A673 (cell line): ENCODE results near the gene IFT57. TPM values are rescaled to one million over a fixed set of nuclear protein-coding genes. Genes with fewer than 3 reads are reported as not detected.

Source experiments
- BruUV-seq: library from RNA; stranded (reverse); fragments of 400-500 nt; replicated peaks from 2 replicates; lab custom pipeline; 2021; lab: Mats Ljungman, UMichigan
- CTCF ChIA-PET: fragments of 300-600 bp; sonication (Branson Sonifier 250); formaldehyde crosslinking; loops from one replicate; lab custom pipeline; 2022; ENCODE audit warnings: antibody characterized with exemption; lab: Charles Lee
- POLR2A ChIA-PET: fragments of 300-600 bp; sonication (Branson Sonifier 250); formaldehyde crosslinking; loops from one replicate; lab custom pipeline; 2022; ENCODE audit warnings: antibody characterized with exemption; ENCODE audit not compliant: low non-redundant PET; lab: Charles Lee
- DNase-seq: peaks from one replicate; pipeline ENCODE4 v3.0.0-alpha.2; 2015; ENCODE audit warnings: low spot score
- H3K27ac ChIP-seq: fragments of 200-600 bp; sonication (generic); 2 replicates; pipeline ENCODE4 v1.5.1; 2016; ENCODE audit warnings: mixed run types, low read depth, mild to moderate bottlenecking, mixed read lengths, antibody characterized with exemption, low read length; ENCODE audit not compliant: poor library complexity, severe bottlenecking
- H3K27me3 ChIP-seq: fragments of 200-600 bp; sonication (generic); replicated peaks from 2 replicates; pipeline ENCODE4 v1.6.1; 2017; ENCODE audit warnings: mixed run types, low read depth, mild to moderate bottlenecking, mixed read lengths, antibody characterized with exemption, low read length; ENCODE audit not compliant: insufficient read depth, poor library complexity
- H3K36me3 ChIP-seq: fragments of 200-600 bp; sonication (generic); 2 replicates; pipeline ENCODE4 v1.6.1; 2016; ENCODE audit warnings: mixed run types, mild to moderate bottlenecking, mixed read lengths, antibody characterized with exemption, low read length; ENCODE audit not compliant: insufficient read depth, poor library complexity, severe bottlenecking
- H3K4me1 ChIP-seq: fragments of 200-600 bp; sonication (generic); 2 replicates; pipeline ENCODE4 v1.6.1; 2017; ENCODE audit warnings: mixed run types, mild to moderate bottlenecking, mixed read lengths, antibody characterized with exemption, low read length; ENCODE audit not compliant: insufficient read depth, poor library complexity, severe bottlenecking
- H3K4me3 ChIP-seq: fragments of 200-600 bp; sonication (generic); 2 replicates; pipeline ENCODE4 v1.5.1; 2016; ENCODE audit warnings: low read depth, mixed run types, mild to moderate bottlenecking, mixed read lengths, low read length; ENCODE audit not compliant: poor library complexity, severe bottlenecking
- H3K9me3 ChIP-seq: fragments of 200-600 bp; sonication (generic); 2 replicates; pipeline ENCODE4 v1.6.1; 2016; ENCODE audit warnings: mixed run types, low read depth, mild to moderate bottlenecking, mixed read lengths, antibody characterized with exemption, low read length; ENCODE audit not compliant: poor library complexity, severe bottlenecking
- EZH2 ChIP-seq: fragments of 200-600 bp; sonication (generic); IDR thresholded peaks from 2 replicates; pipeline ENCODE4 v1.6.1; 2017; ENCODE audit warnings: borderline replicate concordance, low read depth, mild to moderate bottlenecking, mixed read lengths, antibody characterized with exemption, low read length; ENCODE audit not compliant: poor library complexity, severe bottlenecking
- intact Hi-C: fragments of 100-400 bp; cut with micrococcal nuclease; formaldehyde crosslinking; loops from one replicate; pipeline ENCODE4 v1.10.0; 2022; ENCODE audit not compliant: unreplicated experiment
- total RNA-seq: library from RNA; stranded (reverse); gene quantifications from 2 replicates; pipeline ENCODE4 v1.2.3, GENCODE V29; 2021
- TF ChIP-seq, protein P1 (sequence below): fragments of 300-800, 200-600 bp; sonication (generic); conservative IDR thresholded peaks from 2 replicates; pipeline ENCODE4 v1.5.1; 2017; ENCODE audit warnings: low read depth, mild to moderate bottlenecking, antibody characterized with exemption, low read length, moderate library complexity, mixed read lengths

The IFT57 gene
- total RNA-seq, 1 experiment from 2014 or later: 40.9 TPM

DNA sequence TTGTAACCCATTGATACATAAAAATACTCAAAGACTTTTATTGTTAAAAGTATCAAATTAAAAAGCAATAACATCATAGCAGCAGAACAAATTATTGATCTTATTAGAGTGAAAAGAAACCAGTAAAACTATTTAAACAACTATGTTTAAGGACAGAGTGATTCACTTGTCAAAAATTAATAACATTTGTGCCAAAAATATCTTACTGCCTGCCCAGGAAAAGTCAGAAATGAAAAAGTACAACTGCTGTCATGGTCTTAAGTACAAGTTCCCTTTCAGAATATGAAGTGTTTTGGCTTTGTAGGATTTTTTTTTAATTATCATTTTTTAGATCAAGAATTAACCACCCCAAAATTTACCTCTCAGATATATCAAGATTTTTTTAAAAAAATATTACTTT is 3.4 kb downstream of the IFT57 start:
- ChIA-PET POLR2A (no interaction called here), CTCF (no interaction called here)
- DNase-seq: no peak
- BruUV-seq: no TSS peak
- no peaks in the 10 kb centered on the region for H3K36me3 ChIP-seq
- H3K9me3 ChIP-seq: no peaks in the 10 kb centered on the region
- H3K27me3 ChIP-seq: no peaks in the 10 kb centered on the region
- TF ChIP-seq, protein P1, sequence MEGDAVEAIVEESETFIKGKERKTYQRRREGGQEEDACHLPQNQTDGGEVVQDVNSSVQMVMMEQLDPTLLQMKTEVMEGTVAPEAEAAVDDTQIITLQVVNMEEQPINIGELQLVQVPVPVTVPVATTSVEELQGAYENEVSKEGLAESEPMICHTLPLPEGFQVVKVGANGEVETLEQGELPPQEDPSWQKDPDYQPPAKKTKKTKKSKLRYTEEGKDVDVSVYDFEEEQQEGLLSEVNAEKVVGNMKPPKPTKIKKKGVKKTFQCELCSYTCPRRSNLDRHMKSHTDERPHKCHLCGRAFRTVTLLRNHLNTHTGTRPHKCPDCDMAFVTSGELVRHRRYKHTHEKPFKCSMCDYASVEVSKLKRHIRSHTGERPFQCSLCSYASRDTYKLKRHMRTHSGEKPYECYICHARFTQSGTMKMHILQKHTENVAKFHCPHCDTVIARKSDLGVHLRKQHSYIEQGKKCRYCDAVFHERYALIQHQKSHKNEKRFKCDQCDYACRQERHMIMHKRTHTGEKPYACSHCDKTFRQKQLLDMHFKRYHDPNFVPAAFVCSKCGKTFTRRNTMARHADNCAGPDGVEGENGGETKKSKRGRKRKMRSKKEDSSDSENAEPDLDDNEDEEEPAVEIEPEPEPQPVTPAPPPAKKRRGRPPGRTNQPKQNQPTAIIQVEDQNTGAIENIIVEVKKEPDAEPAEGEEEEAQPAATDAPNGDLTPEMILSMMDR: no peak
- TF ChIP-seq EZH2: no peak
- intact Hi-C loops: no loop called here
- H3K27ac ChIP-seq: no peak overlapping the region
- peaks cover 12% of the 10 kb centered on the region for H3K4me1 ChIP-seq
- H3K4me3 ChIP-seq: no peak overlapping the region

GRCh38 chr3:108215871-108216270 is 6.4 kb downstream of the IFT57 start:
- no peaks in the 10 kb centered on the region for H3K4me1 ChIP-seq
- ChIA-PET CTCF (no interaction called here), POLR2A (no interaction called here)
- H3K4me3 ChIP-seq: no peak overlapping the region
- H3K27ac ChIP-seq: no peak overlapping the region
- no peaks in the 10 kb centered on the region for H3K27me3 ChIP-seq
- no TSS peak for BruUV-seq
- DNase-seq: no peak
- peaks cover 7% of the 10 kb centered on the region for H3K36me3 ChIP-seq
- H3K9me3 ChIP-seq: no peaks in the 10 kb centered on the region
- intact Hi-C loops: no loop called here
- TF ChIP-seq EZH2: no peak
- TF ChIP-seq, protein P1: no peak

DNA sequence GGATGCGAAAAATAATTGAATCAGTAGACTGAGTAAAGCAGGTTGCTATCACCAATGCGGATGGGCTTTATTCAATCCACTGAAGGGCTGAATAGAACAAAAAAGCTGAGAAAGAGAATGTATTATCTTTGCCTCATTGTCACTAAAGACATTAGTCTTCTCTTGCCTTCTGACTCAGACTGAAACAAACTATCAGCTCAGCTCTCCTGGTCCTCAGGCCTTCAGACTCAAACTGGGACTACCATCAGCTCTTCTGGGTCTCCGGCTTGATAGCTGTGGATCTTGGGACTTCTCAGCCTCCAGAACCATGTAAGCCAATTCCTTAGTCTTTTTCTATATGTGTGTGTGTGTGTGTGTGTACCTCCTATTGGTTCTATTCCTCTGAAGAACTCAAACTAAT is 12.6 kb downstream of the IFT57 start:
- TF ChIP-seq, protein P1: no peak
- TF ChIP-seq EZH2: no peak
- POLR2A ChIA-PET: no interaction called here
- Histone ChIP-seq H3K36me3 (peaks cover 7% of the 10 kb centered on the region), H3K9me3 (no peaks in the 10 kb centered on the region), H3K27me3 (no peaks in the 10 kb centered on the region), H3K4me1 (no peaks in the 10 kb centered on the region), H3K4me3 (no peak overlapping the region), H3K27ac (no peak overlapping the region)
- CTCF ChIA-PET: no interaction called here
- no peak for DNase-seq
- no TSS peak for BruUV-seq
- intact Hi-C loops: no loop called here
